AG09319 (cell line): ENCODE results near the gene CFAP65.
A peak's percentile ranks its signal among the peaks of the same experiment; 100 is the strongest.

Experiments used
- DNase-seq: peaks from one replicate; pipeline ENCODE4 v3.0.0-alpha.2; 2010; ENCODE audit warnings: low read depth; ENCODE audit errors: extremely low read depth
- CTCF ChIP-seq: IDR thresholded peaks from 2 replicates; pipeline ENCODE4 v1.5.1; 2011; ENCODE audit warnings: low read depth, mild to moderate bottlenecking, inconsistent platforms, low read length, moderate library complexity

Gene CFAP65

GRCh38 chr2:218961229-218961628, 80.1 kb downstream of the CFAP65 start:
- TF ChIP-seq CTCF: no peak
- DNase-seq: no peak

- TF ChIP-seq CTCF: no peak
- DNase-seq: no peak
Observed at GRCh38 chr2:218960309-218961165, 80.8 kb downstream of the CFAP65 start.

- no peak for DNase-seq
- no peak for TF ChIP-seq CTCF
Observed at GRCh38 chr2:218959761-218960308, 81.5 kb downstream of the CFAP65 start.

GRCh38 chr2:218959141-218959731, 82.1 kb downstream of the CFAP65 start, which contains the start of gene CDK5R2:
Gene CDK5R2 (plus strand): TSS chr2:218959666. CDS start chr2:218959821, 155 bp downstream.
- DNase-seq: peak; percentile 46
- no peak for TF ChIP-seq CTCF

GRCh38 chr2:218958276-218958675, 83.0 kb downstream of the CFAP65 start:
- no peak for TF ChIP-seq CTCF
- no peak for DNase-seq

GRCh38 chr2:218957671-218958070, 83.6 kb downstream of the CFAP65 start:
- no peak for TF ChIP-seq CTCF
- no peak for DNase-seq

GRCh38 chr2:218956039-218956438, 85.3 kb downstream of the CFAP65 start:
- no peak for DNase-seq
- TF ChIP-seq CTCF: no peak
